ENCODE measurements around the gene GSG1L2.

DNA sequence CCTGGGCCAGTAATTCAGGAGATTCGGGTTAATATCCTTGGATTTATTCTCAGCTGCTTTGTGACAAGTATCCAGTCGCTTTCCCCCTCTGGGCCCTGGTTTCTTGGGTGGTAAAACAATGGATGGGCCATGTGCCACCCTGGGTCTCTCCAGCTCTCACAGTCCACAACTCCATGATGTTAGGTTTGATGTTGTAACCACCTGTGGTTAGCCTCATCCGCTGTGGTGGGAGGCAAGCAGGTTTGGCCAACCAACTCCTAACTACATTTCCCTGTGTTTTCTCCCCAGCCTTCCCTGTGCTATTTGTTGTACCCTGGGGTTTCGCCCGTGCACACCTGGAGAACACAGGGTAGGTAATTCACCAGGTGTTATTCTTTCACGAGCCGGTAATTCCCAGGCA is 39.0 kb upstream of the GSG1L2 start:
- TF ChIP-seq, protein P1, sequence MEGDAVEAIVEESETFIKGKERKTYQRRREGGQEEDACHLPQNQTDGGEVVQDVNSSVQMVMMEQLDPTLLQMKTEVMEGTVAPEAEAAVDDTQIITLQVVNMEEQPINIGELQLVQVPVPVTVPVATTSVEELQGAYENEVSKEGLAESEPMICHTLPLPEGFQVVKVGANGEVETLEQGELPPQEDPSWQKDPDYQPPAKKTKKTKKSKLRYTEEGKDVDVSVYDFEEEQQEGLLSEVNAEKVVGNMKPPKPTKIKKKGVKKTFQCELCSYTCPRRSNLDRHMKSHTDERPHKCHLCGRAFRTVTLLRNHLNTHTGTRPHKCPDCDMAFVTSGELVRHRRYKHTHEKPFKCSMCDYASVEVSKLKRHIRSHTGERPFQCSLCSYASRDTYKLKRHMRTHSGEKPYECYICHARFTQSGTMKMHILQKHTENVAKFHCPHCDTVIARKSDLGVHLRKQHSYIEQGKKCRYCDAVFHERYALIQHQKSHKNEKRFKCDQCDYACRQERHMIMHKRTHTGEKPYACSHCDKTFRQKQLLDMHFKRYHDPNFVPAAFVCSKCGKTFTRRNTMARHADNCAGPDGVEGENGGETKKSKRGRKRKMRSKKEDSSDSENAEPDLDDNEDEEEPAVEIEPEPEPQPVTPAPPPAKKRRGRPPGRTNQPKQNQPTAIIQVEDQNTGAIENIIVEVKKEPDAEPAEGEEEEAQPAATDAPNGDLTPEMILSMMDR (IDR thresholded peaks at IDR 0.05): no peak
- TF ChIP-seq POLR2A (IDR thresholded peaks at IDR 0.05): no peak
